Endothelial cell of umbilical vein (primary cell): ENCODE data around the gene EPYC. TPM values are rescaled to one million over a fixed set of nuclear protein-coding genes. Genes with fewer than 3 reads are reported as not detected.

Experiments used
- BruUV-seq: library from RNA; stranded (reverse); fragments of 400-500 nt; replicated peaks from 2 replicates; lab custom pipeline; 2021; lab: Mats Ljungman, UMichigan
- CTCF ChIA-PET: fragments of 300-600, 350-600 bp; sonication (Branson Sonifier 250); formaldehyde crosslinking; loops from one replicate; lab custom pipeline; 2021; ENCODE audit warnings: antibody characterized with exemption, inconsistent platforms; lab: Charles Lee
- POLR2A ChIA-PET: fragments of 300-600, 350-600 bp; sonication (Branson Sonifier 250); formaldehyde crosslinking; loops from one replicate; lab custom pipeline; 2021; ENCODE audit warnings: antibody characterized with exemption, inconsistent platforms; lab: Charles Lee
- DNase-seq: peaks from one replicate; pipeline ENCODE4 v3.0.0-alpha.2; 2011; ENCODE audit warnings: low read depth, low spot score
- FAIRE-seq: peaks from 2 replicates; lab custom pipeline; 2011; peaks lifted over from hg19 to GRCh38; lab: Jason Lieb, UNC
- H2AFZ ChIP-seq: 2 replicates; pipeline ENCODE4 v1.6.0; 2012; ENCODE audit warnings: low read depth, low read length, control low read depth, inconsistent platforms
- H3K27ac ChIP-seq: 2 replicates; pipeline ENCODE4 v1.5.1; 2011; ENCODE audit warnings: low read depth, mild to moderate bottlenecking, control low read depth, low read length, moderate library complexity; ENCODE audit not compliant: insufficient read depth
- H3K27me3 ChIP-seq, 2 experiments: 2 replicates each; pipeline versions ENCODE4 v1.6.0 to v1.6.1; 2011; ENCODE audit warnings: low read length in 2 of 2, mixed read lengths in 1 of 2; ENCODE audit not compliant: control insufficient read depth in 2 of 2, insufficient read depth in 2 of 2
- H3K36me3 ChIP-seq, 2 experiments: 2 replicates in 1 of 2; 3 replicates in 1 of 2; pipeline ENCODE4 v1.5.1; 2011; ENCODE audit warnings: low read length in 2 of 2, mild to moderate bottlenecking in 1 of 2, moderate library complexity in 1 of 2; ENCODE audit not compliant: control insufficient read depth in 2 of 2, insufficient read depth in 2 of 2; ENCODE audit errors: extremely low read depth in 1 of 2
- H3K4me1 ChIP-seq: 3 replicates; pipeline ENCODE4 v1.5.1; 2011; ENCODE audit warnings: mild to moderate bottlenecking, low read length; ENCODE audit not compliant: control insufficient read depth, insufficient read depth; ENCODE audit errors: extremely low read depth
- H3K4me2 ChIP-seq: 2 replicates; pipeline ENCODE4 v1.6.1; 2011; ENCODE audit warnings: low read length, control low read depth, mixed read lengths; ENCODE audit not compliant: insufficient read depth
- H3K4me3 ChIP-seq, 3 experiments: fragments of 200-600 bp in 1 of 3; sonication (generic), shearing (Covaris generic) in 1 of 3; replicated peaks in 1 of 3; 2 replicates each; pipeline ENCODE4 v1.5.1; 2011 to 2016; ENCODE audit warnings: control low read depth in 3 of 3, low read length in 3 of 3, mild to moderate bottlenecking in 2 of 3, inconsistent platforms in 1 of 3, low read depth in 1 of 3, moderate library complexity in 1 of 3; ENCODE audit not compliant: insufficient read depth in 1 of 3
- H3K79me2 ChIP-seq: 2 replicates; pipeline ENCODE4 v1.6.0; 2012; ENCODE audit warnings: low read length, inconsistent platforms; ENCODE audit not compliant: control insufficient read depth, insufficient read depth
- H3K9ac ChIP-seq: replicated peaks from 2 replicates; pipeline ENCODE3; 2011; ENCODE audit warnings: low read length, control low read depth; ENCODE audit not compliant: insufficient read depth; ENCODE audit errors: extremely low read depth
- H3K9me1 ChIP-seq: replicated peaks from 3 replicates; pipeline ENCODE4 v1.6.0; 2011; ENCODE audit warnings: mild to moderate bottlenecking, low read length; ENCODE audit not compliant: control insufficient read depth, insufficient read depth; ENCODE audit errors: extremely low read depth
- H3K9me3 ChIP-seq: replicated peaks from 2 replicates; pipeline ENCODE4 v1.5.1; 2012; ENCODE audit warnings: low read length, inconsistent platforms; ENCODE audit not compliant: control insufficient read depth, insufficient read depth
- H4K20me1 ChIP-seq: replicated peaks from 2 replicates; pipeline ENCODE3; 2011; ENCODE audit warnings: mild to moderate bottlenecking, low read length; ENCODE audit not compliant: control insufficient read depth, insufficient read depth; ENCODE audit errors: extremely low read depth
- CTCF ChIP-seq, 2 donors: IDR thresholded peaks; 1 replicate in 1 of 2; 2 replicates in 1 of 2; pipeline ENCODE4 v1.5.1; 2011; ENCODE audit warnings: low read length in 2 of 2, mild to moderate bottlenecking in 2 of 2, moderate library complexity in 2 of 2, control low read depth in 1 of 2, inconsistent platforms in 1 of 2, low read depth in 1 of 2; ENCODE audit not compliant: insufficient read depth in 1 of 2; ENCODE audit errors: extremely low read depth in 1 of 2
- EZH2 ChIP-seq: IDR thresholded peaks from 2 replicates; pipeline ENCODE4 v1.6.1; 2012; ENCODE audit warnings: borderline replicate concordance, low read depth, mild to moderate bottlenecking, moderate library complexity, low read length, inconsistent platforms; ENCODE audit not compliant: severe bottlenecking
- FOS ChIP-seq: IDR thresholded peaks from 2 replicates; pipeline ENCODE4 v1.6.1; 2011; ENCODE audit warnings: mild to moderate bottlenecking, low read length, moderate library complexity, borderline replicate concordance; ENCODE audit not compliant: insufficient read depth
- GATA2 ChIP-seq: IDR thresholded peaks from 2 replicates; pipeline ENCODE4 v1.7.0; 2011; ENCODE audit warnings: low read depth, mild to moderate bottlenecking, moderate library complexity, mixed read lengths, low read length; ENCODE audit not compliant: insufficient read length, insufficient read depth
- JUN ChIP-seq: IDR thresholded peaks from 2 replicates; pipeline ENCODE4 v1.6.1; 2011; ENCODE audit warnings: borderline replicate concordance, low read depth; ENCODE audit not compliant: insufficient read length, insufficient read depth
- MAX ChIP-seq: IDR thresholded peaks from 2 replicates; pipeline ENCODE4 v1.6.1; 2011; ENCODE audit not compliant: insufficient read depth, insufficient read length
- MYC ChIP-seq: IDR thresholded peaks from one replicate; pipeline ENCODE4 v1.6.1; 2011; ENCODE audit warnings: mild to moderate bottlenecking, low read depth, low read length
- POLR2A ChIP-seq: IDR thresholded peaks from 2 replicates; pipeline ENCODE4 v1.6.1; 2012; ENCODE audit warnings: low read depth, mild to moderate bottlenecking, control low read depth, low read length
- POLR2AphosphoS5 ChIP-seq: IDR thresholded peaks from 2 replicates; pipeline ENCODE4 v1.6.1; 2012; ENCODE audit warnings: low read depth, mild to moderate bottlenecking, control low read depth, low read length, moderate library complexity; ENCODE audit not compliant: insufficient read depth
- dilution Hi-C: fragments of 300-500 bp; cut with MboI; formaldehyde crosslinking; loops from one replicate; pipeline ENCODE4 v1.15.0; 2019; ENCODE audit warnings: low sequenced_read_pairs; ENCODE audit not compliant: extremely low pct_ligation_motif_present
- intact Hi-C: fragments of 100-400 bp; cut with micrococcal nuclease; formaldehyde crosslinking; loops from one replicate; pipeline ENCODE4 v1.10.0; 2022
- polyA plus RNA-seq, 4 experiments: library from polyadenylated mRNA; depleted of rRNA in 3 of 4; stranded (reverse) in 3 of 4; unstranded in 1 of 4; fragments of >200 nt; gene quantifications; 2 replicates each; pipeline versions ENCODE4 v1.2.1 to v1.2.3, GENCODE V29; 2011 to 2012; ENCODE audit warnings: missing spikeins in 1 of 4
- total RNA-seq: library from RNA; stranded (reverse); gene quantifications from 2 replicates; pipeline ENCODE4 v1.2.3, GENCODE V29; 2021

Gene EPYC
- total and polyA plus RNA-seq, 2 donors (not counting 3 experiments of a cell fraction or from before 2014, with no cell fraction given), result not detected

- Histone ChIP-seq H3K4me3 (no peak overlapping the region), H3K27me3 (no peaks in the 10 kb centered on the region), H3K4me1 (no peaks in the 10 kb centered on the region), H4K20me1 (no peaks in the 10 kb centered on the region), H3K36me3 (no peaks in the 10 kb centered on the region), H3K9me1 (no peaks in the 10 kb centered on the region), H3K79me2 (no peaks in the 10 kb centered on the region), H3K4me2 (no peak overlapping the region), H3K27ac (no peak overlapping the region), H2AFZ (no peak overlapping the region), H3K9ac (no peak overlapping the region), H3K9me3 (no peaks in the 10 kb centered on the region)
- no TSS peak for BruUV-seq
- DNase-seq (no peak), FAIRE-seq (no peak)
- intact Hi-C loops, result no loop called here
- POLR2A ChIA-PET, result no interaction called here
- dilution Hi-C loops, result no loop called here
- CTCF ChIA-PET, result no interaction called here
- TF ChIP-seq CTCF (IDR thresholded peaks at IDR 0.05; ENCODE audit: extremely low read depth in 1 of 2, insufficient read depth in 1 of 2, low read depth in 1 of 2, low read length in 2 of 2), result no peak
- no peak for TF ChIP-seq GATA2
- TF ChIP-seq POLR2AphosphoS5, result no peak
- TF ChIP-seq JUN, result no peak
- TF ChIP-seq EZH2, result no peak
- no peak for TF ChIP-seq MAX
- no peak for TF ChIP-seq POLR2A
- no peak for TF ChIP-seq FOS
- TF ChIP-seq MYC, result no peak
Observed at GRCh38 chr12:91043408-91043807, 38.6 kb upstream of the EPYC start.
